ENCODE data around the gene PLBD1. TPM values are rescaled to one million over a fixed set of nuclear protein-coding genes. Genes with fewer than 3 reads are reported as not detected.
A peak's percentile ranks its signal among the peaks of the same experiment; 100 is the strongest.

The PLBD1 gene, protein sequence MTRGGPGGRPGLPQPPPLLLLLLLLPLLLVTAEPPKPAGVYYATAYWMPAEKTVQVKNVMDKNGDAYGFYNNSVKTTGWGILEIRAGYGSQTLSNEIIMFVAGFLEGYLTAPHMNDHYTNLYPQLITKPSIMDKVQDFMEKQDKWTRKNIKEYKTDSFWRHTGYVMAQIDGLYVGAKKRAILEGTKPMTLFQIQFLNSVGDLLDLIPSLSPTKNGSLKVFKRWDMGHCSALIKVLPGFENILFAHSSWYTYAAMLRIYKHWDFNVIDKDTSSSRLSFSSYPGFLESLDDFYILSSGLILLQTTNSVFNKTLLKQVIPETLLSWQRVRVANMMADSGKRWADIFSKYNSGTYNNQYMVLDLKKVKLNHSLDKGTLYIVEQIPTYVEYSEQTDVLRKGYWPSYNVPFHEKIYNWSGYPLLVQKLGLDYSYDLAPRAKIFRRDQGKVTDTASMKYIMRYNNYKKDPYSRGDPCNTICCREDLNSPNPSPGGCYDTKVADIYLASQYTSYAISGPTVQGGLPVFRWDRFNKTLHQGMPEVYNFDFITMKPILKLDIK
- polyA plus RNA-seq (ENCODE audit: low read depth in 6 of 6) = 1 to 10 TPM in 3 of 6 donors, under 1 TPM in 3; 0.39 to 5.3 (median 1.6) TPM

DNA sequence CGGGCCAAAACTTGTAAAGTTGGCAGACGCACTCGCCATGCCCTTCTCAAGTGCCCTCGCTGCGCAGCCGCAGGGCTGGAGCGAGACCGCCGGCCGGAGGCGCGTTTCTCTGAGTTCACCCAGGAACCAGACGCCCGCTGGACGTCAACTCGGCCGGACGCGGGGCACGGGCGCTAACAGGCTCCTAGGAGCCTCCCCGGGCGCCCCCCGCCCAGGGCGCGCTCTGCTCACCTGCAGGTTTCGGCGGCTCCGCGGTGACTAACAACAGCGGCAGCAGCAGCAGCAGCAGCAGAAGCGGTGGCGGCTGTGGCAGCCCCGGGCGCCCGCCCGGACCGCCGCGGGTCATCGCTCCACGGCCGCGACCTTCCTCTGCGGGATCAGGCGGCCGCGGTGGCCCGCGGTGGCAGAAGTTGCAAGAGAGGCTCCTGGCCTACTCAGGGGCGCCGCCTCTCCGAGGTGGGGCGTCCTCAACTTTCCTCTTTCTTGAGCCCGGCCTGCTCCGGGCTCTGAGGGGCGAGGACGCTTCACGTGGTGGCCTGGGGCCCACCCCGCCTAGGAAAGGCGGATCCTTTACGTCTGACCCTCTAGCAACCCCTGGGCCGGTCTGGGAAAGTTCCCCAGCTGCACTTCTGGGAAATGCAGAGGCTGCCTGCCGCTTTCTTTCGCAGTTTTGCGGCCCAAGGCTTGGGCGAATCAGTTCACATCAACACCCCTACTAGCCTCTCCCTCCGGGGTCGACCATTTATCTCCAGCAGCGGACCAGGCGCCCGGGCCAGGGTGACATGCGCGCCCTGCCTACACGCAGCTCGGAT is at the start of gene PLBD1:
PLBD1 (minus strand) TSS at position 533 of the 812 bp plus-strand sequence; CDS start at position 346, 187 bp downstream.
- peak within 1 kb of the TSS in 7 of 8 donors; percentile 49 to 82 (median 75) for H3K4me3 Mint-ChIP-seq
- H3K36me3 Mint-ChIP-seq = no peaks in the 10 kb centered on the region
- H3K27ac Mint-ChIP-seq = peak within 1 kb of the TSS in 1 of 6 donors; percentile 16
- ATAC-seq (ENCODE audit: low read depth in 2 of 2) = peak; percentile 57 to 70
- peaks cover 2 to 7% (median 4%) of the 10 kb centered on the region in 3 donors for H3K4me1 Mint-ChIP-seq
- H3K9me3 Mint-ChIP-seq = no peaks in the 10 kb centered on the region
- DNase-seq = no peak
- H3K27me3 Mint-ChIP-seq = peaks cover 34 to 39% (median 35%) of the 10 kb centered on the region in 3 donors

DNA sequence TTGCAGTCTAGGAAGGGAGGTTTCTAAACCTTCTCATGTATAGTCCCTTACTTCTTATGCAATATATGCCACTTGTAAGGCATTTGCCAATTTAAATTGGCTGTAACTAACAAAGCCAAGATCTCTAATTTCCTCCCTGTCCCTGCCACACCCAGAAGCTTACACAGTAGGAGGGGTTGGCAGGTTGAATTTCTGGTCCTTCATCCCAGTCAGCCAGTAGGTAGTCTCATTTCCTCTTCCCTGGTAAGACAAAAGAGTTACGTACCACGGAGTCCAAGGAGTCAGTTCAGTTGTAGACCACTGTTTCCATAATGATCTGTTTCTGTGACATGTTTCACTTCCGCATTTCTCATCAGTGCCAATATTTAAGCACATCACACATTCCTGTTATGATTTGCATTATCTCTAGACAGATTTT is 47.0 kb upstream of the PLBD1 start:
- DNase-seq = peak; percentile 77
- ATAC-seq (ENCODE audit: low read depth in 2 of 2) = peak; percentile 62 to 63
- Mint-ChIP-seq H3K27ac (peak overlapping the region; percentile 78 to 98 (median 95)), H3K4me3 (peak overlapping the region; percentile 40 to 89 (median 76)), H3K9me3 (peaks cover 0 to 18% (median 14%) of the 10 kb centered on the region in 7 donors), H3K27me3 (no peaks in the 10 kb centered on the region), H3K4me1 (peaks cover 30 to 45% (median 35%) of the 10 kb centered on the region in 3 donors), H3K36me3 (no peaks in the 10 kb centered on the region)

DNA sequence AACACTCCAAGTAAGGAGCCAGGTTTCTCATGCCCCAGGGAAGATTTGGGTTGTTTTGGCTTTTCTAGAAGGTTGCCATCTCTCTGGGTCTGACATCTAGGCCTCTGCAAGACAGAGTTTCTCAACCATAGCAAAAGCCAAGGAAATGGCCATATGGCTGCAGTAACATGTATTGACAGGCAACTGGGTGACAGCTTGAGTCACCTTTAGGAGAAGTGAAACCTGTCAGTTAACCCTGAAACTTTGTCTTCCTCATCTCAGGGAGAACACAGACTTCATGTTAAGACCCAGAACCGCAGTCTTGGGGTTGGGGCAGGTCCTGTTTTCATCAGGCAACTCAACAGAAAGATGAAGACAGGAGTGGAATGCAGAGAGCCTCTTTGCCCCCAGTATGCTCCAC is 46.0 kb upstream of the PLBD1 start:
- DNase-seq (peak; percentile 86), ATAC-seq (ENCODE audit: low read depth in 2 of 2) (peak; percentile 88 to 91)
- peak overlapping the region; percentile 90 to 98 (median 95) for H3K27ac Mint-ChIP-seq
- peaks cover 21 to 36% (median 25%) of the 10 kb centered on the region in 3 donors for H3K4me1 Mint-ChIP-seq
- peaks cover 0 to 23% (median 19%) of the 10 kb centered on the region in 7 donors for H3K9me3 Mint-ChIP-seq
- H3K27me3 Mint-ChIP-seq = no peaks in the 10 kb centered on the region
- peak overlapping the region; percentile 59 to 88 (median 76) for H3K4me3 Mint-ChIP-seq
- H3K36me3 Mint-ChIP-seq = peaks cover 2 to 4% of the 10 kb centered on the region in 2 donors

DNA sequence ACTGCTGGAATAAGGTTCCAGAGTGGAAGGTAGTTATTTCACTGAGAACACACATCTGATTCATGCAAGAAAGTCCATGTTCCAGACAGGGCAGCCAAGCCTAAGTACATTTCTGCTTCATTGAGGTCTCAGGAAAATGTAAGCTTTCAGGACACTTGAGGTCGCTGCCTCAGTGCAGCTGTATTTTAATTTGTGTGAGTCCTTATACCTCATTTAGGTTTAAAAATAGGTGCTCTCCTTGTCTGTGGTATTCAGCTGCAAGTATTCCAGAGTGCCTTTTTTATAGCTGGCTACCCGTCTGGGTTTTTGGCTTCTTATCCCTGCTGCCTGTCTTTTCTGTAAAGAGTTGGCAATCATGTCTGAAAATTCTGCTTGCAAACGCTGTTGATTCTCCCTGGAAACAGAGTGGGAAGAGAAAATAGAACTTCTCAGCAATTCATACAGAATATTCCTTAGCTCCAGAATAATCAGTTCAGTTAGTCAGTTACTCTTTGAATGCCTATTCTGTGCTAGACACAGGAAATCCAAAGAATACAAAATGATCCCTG is 45.3 kb upstream of the PLBD1 start:
- H3K36me3 Mint-ChIP-seq = peaks cover 6 to 11% of the 10 kb centered on the region in 2 donors
- peak overlapping the region in 7 of 8 donors; percentile 59 to 88 (median 76) for H3K4me3 Mint-ChIP-seq
- H3K9me3 Mint-ChIP-seq = peaks cover 0 to 31% (median 27%) of the 10 kb centered on the region in 7 donors
- H3K27me3 Mint-ChIP-seq = no peaks in the 10 kb centered on the region
- no peak for ATAC-seq (ENCODE audit: low read depth in 2 of 2)
- peak overlapping the region; percentile 90 to 98 (median 95) for H3K27ac Mint-ChIP-seq
- no peak for DNase-seq
- peaks cover 18 to 34% (median 21%) of the 10 kb centered on the region in 3 donors for H3K4me1 Mint-ChIP-seq

DNA sequence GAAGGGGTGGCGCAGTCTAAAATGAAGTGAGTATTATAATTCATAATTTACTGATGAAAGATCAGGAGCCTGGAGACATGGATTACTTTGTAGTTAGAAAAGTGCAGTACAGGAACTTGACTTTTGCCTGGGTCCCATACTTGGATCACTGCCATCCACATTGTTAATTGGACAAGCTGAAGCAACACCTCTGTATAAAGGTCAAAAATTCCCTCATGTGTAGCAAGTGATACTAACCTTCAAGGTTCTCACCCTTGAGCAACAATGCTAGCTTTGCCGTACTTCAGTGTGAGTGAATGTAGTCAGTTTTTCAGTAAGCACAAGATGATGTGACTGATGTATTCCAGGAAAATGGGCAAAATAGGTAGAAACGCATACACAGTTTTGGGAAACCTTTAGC is 44.6 kb upstream of the PLBD1 start:
- peaks cover 0 to 38% (median 34%) of the 10 kb centered on the region in 7 donors for H3K9me3 Mint-ChIP-seq
- no peak for ATAC-seq (ENCODE audit: low read depth in 2 of 2)
- peaks cover 6 to 12% of the 10 kb centered on the region in 2 donors for H3K36me3 Mint-ChIP-seq
- H3K4me3 Mint-ChIP-seq = peak overlapping the region in 1 of 8 donors; percentile 68
- no peaks in the 10 kb centered on the region for H3K27me3 Mint-ChIP-seq
- H3K4me1 Mint-ChIP-seq = peaks cover 18 to 34% (median 21%) of the 10 kb centered on the region in 3 donors
- DNase-seq = no peak
- H3K27ac Mint-ChIP-seq = peak overlapping the region in 1 of 6 donors; percentile 63

DNA sequence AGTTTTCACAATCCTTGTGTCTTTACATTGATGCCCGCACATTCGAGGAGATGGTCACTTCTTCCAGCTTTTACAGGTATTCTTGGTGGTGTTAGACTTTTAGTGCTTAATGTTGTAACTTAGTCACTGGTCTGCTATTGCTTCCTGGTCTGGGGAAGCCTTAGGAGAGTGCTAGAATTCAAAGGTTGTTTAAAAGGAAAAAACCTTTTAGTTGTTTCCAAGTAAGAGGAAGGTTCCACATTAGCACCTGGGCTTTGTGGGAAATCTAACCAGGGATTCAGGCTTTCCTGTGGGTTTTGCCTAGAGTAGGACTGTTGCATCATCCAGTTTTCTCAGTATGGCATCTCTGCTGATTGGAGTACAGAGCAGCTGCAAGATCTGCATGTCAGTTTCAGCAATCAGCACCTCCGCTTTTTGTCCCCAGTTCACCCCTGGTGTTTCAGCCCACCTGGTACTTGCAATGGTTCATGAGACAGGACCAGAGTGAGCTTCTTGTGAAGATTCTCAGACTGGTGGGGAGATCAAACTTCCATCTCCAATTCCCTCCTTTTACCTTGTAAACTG is 44.0 kb upstream of the PLBD1 start:
- Mint-ChIP-seq H3K36me3 (peaks cover 6 to 12% of the 10 kb centered on the region in 2 donors), H3K4me3 (peak overlapping the region in 1 of 8 donors; percentile 68), H3K27me3 (no peaks in the 10 kb centered on the region), H3K4me1 (peaks cover 18 to 34% (median 21%) of the 10 kb centered on the region in 3 donors), H3K27ac (peak overlapping the region in 2 of 6 donors; percentile 63 to 85), H3K9me3 (peaks cover 0 to 43% (median 38%) of the 10 kb centered on the region in 7 donors)
- no peak for DNase-seq
- no peak for ATAC-seq (ENCODE audit: low read depth in 2 of 2)

DNA sequence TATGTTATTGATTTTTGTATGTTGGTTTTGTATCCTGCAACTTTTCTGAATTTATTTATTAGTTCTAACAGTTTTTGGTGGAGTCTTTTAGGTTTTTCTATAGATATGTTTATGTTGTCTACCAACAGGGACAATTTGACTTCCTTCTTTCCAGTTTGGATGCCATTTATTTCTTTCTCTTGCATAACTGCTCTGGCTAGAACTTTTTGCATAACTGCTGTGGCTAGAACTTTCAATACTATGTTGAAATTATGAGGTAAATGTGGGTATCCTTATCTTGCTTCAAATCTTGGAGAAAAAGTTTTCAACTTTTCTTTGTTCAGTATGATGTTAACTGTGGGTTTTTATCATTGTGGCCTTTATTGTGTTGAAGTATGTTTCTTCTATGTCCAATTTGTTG is 39.9 kb upstream of the PLBD1 start:
- ATAC-seq (ENCODE audit: low read depth in 2 of 2) (no peak), DNase-seq (no peak)
- no peak overlapping the region for H3K27ac Mint-ChIP-seq
- peaks cover 0 to 4% (median 0%) of the 10 kb centered on the region in 3 donors for H3K4me1 Mint-ChIP-seq
- peaks cover 4 to 78% (median 61%) of the 10 kb centered on the region in 7 donors for H3K9me3 Mint-ChIP-seq
- H3K36me3 Mint-ChIP-seq = peaks cover 15 to 36% of the 10 kb centered on the region in 2 donors
- H3K4me3 Mint-ChIP-seq = no peak overlapping the region
- H3K27me3 Mint-ChIP-seq = no peaks in the 10 kb centered on the region

DNA sequence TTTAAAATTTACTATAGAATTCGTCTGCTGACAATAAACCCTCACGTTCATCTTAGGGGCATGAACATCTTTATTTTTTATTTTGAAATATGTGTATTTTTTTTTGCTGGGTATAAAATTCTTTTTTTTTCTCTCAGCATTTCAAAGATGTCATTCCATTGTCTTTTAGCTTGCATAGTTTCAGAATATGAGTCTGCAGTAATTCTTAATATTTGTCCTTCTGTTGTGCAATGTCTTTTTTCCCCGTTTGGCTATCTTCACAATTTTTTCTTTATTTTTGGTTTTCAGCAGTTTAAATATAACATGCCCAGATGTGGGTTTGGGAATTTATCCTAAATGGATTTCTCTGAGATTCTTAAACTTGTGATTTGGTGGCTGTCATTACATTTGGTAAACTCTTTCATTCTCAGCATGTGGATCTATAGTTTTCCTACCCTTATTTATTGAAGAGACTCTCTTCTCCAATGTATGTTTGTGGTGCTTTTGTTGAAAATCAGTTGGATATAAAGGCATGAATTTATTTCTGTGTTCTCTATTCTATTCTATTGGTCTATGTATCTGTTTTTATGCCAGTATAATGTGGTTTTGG is 37.8 kb upstream of the PLBD1 start:
- peaks cover 0 to 6% (median 6%) of the 10 kb centered on the region in 3 donors for H3K27me3 Mint-ChIP-seq
- no peak overlapping the region for H3K4me3 Mint-ChIP-seq
- peaks cover 15 to 36% of the 10 kb centered on the region in 2 donors for H3K36me3 Mint-ChIP-seq
- no peak for ATAC-seq (ENCODE audit: low read depth in 2 of 2)
- H3K27ac Mint-ChIP-seq = no peak overlapping the region
- H3K9me3 Mint-ChIP-seq = peaks cover 11 to 65% (median 53%) of the 10 kb centered on the region in 7 donors
- no peak for DNase-seq
- H3K4me1 Mint-ChIP-seq = peaks cover 0 to 4% (median 0%) of the 10 kb centered on the region in 3 donors

DNA sequence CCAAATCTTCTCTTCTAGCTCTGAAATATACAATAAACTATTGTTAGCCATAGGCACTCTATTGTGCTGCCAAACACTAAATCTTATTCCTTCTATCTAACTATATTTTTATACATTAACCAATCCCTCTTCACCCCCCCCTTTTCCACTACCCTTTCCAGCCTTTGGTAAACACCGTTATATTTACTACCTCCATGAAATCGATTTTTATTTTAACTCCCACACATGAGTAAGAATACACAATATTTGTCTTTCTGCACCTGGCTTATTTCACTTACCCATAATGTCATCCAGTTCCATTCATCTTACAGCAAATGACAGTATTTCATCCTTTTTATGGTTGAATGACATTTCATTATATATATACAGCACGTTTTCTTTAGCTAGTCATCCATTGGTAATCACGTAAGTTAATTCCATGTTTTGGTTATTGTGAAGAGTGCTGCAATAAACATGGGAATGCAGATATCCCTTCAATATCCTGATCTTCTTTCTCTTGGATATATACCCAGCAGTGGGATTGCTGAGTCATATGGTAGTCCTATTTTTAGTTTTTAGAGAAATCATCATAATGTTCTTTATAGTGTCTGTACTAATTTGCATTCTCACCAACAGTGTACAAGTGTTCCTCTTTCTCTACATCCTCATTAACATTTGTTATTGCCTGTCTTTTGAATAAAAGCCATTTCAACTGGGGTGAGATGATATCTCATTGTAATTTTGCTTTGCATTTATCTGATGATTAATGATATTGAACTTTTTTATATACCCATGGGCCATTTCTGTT is 34.2 kb upstream of the PLBD1 start:
- peaks cover 9 to 27% (median 9%) of the 10 kb centered on the region in 3 donors for H3K27me3 Mint-ChIP-seq
- ATAC-seq (ENCODE audit: low read depth in 2 of 2) = peak in 1 of 2 donors; percentile 38

DNA sequence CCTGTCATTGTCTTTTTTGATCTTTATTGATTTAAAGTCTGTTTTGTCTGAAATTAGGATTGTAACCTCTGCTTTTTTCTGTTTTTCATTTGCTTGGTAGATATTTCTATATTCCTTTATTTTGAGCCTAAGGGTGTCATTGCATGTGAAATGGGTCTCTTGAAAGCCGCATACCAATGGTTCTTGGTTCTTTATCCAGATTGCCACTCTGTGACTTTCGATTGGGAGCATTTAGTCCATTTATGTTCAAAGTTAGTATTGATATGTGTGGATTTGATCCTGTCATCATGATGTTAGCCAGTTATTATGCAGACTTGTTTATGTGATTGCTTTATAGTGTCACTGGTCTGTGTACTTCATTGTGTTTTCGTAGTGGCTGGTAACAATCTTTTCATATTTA is 29.8 kb upstream of the PLBD1 start:
- no peak for ATAC-seq (ENCODE audit: low read depth in 2 of 2)
- Mint-ChIP-seq H3K9me3 (peaks cover 15 to 32% (median 19%) of the 10 kb centered on the region in 7 donors), H3K27me3 (peaks cover 11 to 38% (median 15%) of the 10 kb centered on the region in 3 donors), H3K4me3 (no peak overlapping the region), H3K27ac (no peak overlapping the region), H3K36me3 (peaks cover 0 to 32% of the 10 kb centered on the region in 2 donors), H3K4me1 (peaks cover 0 to 4% (median 0%) of the 10 kb centered on the region in 3 donors)
- DNase-seq = no peak

More for the DNA sequence above, 34.2 kb upstream of the PLBD1 start:
- Mint-ChIP-seq H3K9me3 (peaks cover 14 to 61% (median 43%) of the 10 kb centered on the region in 7 donors), H3K27ac (no peak overlapping the region), H3K4me1 (peaks cover 0 to 4% (median 0%) of the 10 kb centered on the region in 3 donors), H3K36me3 (peaks cover 9 to 48% of the 10 kb centered on the region in 2 donors), H3K4me3 (no peak overlapping the region)
- DNase-seq = no peak

DNA sequence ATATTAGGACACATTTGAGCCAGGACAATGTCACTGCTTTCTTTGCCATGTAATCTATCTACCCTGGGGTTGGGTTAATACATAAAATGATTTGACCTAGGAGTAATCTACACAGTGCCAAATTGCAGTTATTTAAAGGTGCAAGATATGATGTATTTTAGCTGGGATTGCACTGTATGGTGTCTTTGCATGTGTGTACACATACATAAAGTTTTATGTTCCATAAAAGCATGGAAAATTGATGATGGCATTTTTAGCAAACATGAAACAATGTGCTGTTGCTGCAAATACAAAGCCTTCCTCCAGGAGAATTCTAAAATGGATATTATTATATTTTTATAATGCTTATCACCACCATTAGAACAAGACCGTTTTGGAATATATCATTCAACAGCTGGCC is 24.0 kb upstream of the PLBD1 start:
- Mint-ChIP-seq H3K4me1 (no peaks in the 10 kb centered on the region), H3K9me3 (peaks cover 1 to 8% (median 3%) of the 10 kb centered on the region in 7 donors), H3K4me3 (no peak overlapping the region), H3K36me3 (peaks cover 0 to 6% of the 10 kb centered on the region in 2 donors), H3K27me3 (peaks cover under 1 to 10% (median 5%) of the 10 kb centered on the region in 3 donors), H3K27ac (no peak overlapping the region)
- DNase-seq (no peak), ATAC-seq (ENCODE audit: low read depth in 2 of 2) (no peak)
